Astrocyte of the spinal cord (primary cell): ENCODE data around the gene RGS10.

Experiments used
- DNase-seq: peaks from one replicate; pipeline ENCODE4 v3.0.0; 2011; ENCODE audit warnings: low read depth, low spot score
- H3K4me3 ChIP-seq: 2 replicates; pipeline ENCODE4 v1.5.1; 2011; ENCODE audit warnings: low read depth, mild to moderate bottlenecking, low read length, moderate library complexity
- CTCF ChIP-seq: IDR thresholded peaks from 2 replicates; pipeline ENCODE4 v1.5.1; 2012; ENCODE audit warnings: low read depth, mild to moderate bottlenecking, low read length, inconsistent platforms
- in situ Hi-C: cut with HindIII; loops from 2 replicates; pipeline ENCODE4 v1.10.0; 2017; ENCODE audit warnings: low sequenced_read_pairs

Gene RGS10

GRCh38 chr10:119523895-119524719 lies 18.4 kb downstream of the RGS10 start:
- TF ChIP-seq CTCF = no peak
- in situ Hi-C loops = no loop called here
- H3K4me3 ChIP-seq = no peak overlapping the region
- DNase-seq = no peak

DNA sequence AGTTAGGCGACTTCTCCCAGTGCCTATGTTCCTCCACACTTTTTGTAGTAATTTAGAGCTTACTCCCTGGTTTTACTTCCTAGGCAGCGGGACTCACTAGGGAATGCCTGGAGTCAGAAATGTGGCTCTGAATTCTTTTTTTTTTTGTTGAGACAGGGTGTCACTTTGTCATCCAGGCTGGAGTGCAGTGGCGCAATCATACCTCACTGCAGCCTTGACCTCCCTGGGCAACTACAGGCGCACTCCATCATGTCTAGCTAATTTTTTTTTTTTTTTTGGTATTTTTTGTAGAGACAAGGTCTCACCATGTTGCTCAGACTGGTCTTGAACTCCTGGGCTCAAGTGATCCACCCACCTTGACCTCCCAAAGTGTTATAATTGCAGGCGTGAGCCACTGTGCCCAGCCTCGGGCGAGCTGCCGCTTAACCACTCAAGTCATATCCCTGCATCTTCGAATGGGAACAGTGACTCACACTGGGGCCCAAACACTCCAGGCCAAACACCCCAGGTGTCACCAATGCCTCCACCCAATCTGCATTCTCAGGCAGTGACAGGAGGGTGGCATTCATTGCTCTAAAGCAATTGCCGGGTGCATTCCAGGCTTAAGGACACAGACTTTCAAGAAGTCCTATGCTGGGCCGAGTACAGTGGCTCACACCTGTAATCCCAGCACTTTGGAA lies 19.6 kb downstream of the RGS10 start:
- no peak for DNase-seq
- no peak for TF ChIP-seq CTCF
- in situ Hi-C loops = no loop called here

GRCh38 chr10:119521443-119522204 lies 20.9 kb downstream of the RGS10 start:
- peak; percentile 58 for DNase-seq
- H3K4me3 ChIP-seq = no peak overlapping the region
- in situ Hi-C loops = no loop called here
- no peak for TF ChIP-seq CTCF

More for the DNA sequence above, 19.6 kb downstream of the RGS10 start:
- H3K4me3 ChIP-seq = no peak overlapping the region

GRCh38 chr10:119520283-119520682 lies 22.2 kb downstream of the RGS10 start:
- no peak for DNase-seq
- no peak overlapping the region for H3K4me3 ChIP-seq
- TF ChIP-seq CTCF = no peak
- in situ Hi-C loops = no loop called here

DNA sequence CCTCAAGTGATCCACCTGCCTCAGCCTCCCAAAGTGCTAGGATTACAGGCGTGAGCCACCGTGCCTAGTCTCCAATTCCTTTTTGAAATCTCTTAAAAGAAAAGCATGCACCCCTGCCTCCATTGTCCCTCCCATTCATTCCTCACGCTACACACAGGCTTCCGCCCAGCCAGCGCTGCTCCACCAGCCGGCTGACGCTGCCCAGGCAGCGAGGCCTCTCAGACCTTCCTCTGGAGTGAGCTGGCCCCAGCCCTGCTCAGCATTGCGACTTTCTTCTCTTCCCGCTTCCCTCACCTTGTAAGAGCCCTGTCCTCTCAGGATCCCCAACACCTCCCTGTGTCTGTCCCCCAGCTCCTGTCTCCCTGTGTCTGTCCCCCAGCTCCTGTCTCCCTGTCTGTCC lies 23.6 kb downstream of the RGS10 start:
- DNase-seq = no peak
- TF ChIP-seq CTCF = no peak
- H3K4me3 ChIP-seq = no peak overlapping the region
- in situ Hi-C loops = no loop called here

GRCh38 chr10:119518176-119518575 lies 24.3 kb downstream of the RGS10 start:
- H3K4me3 ChIP-seq = no peak overlapping the region
- in situ Hi-C loops = no loop called here
- no peak for DNase-seq
- no peak for TF ChIP-seq CTCF
